HL-60 (cell line): Measurements from ENCODE around the gene TRA2B.
"Not testable (repeated sequence)": the region's sequence is repeated elsewhere in the genome, so short reads cannot be mapped to it uniquely, and the experiment has no call there.

Source experiments
- DNase-seq, 2 experiments: peaks; one replicate each; pipeline ENCODE4 v3.0.0-alpha.2; 2010 to 2020; ENCODE audit warnings: low read depth in 1 of 2, low spot score in 1 of 2
- H3K27ac ChIP-seq: fragments of 250-450 bp; sonication (Bioruptor Pico); replicated peaks from 2 replicates; pipeline ENCODE4 v1.5.1; 2020; ENCODE audit warnings: mild to moderate bottlenecking, moderate library complexity
- H3K27me3 ChIP-seq: fragments of 250-450 bp; sonication (Bioruptor Pico); 2 replicates; pipeline ENCODE4 v1.5.1; 2021; ENCODE audit warnings: mild to moderate bottlenecking, moderate library complexity; ENCODE audit not compliant: insufficient read depth, poor library complexity, severe bottlenecking
- H3K4me3 ChIP-seq: replicated peaks from 2 replicates; pipeline ENCODE4 v1.5.1; 2011; ENCODE audit warnings: mild to moderate bottlenecking, control low read depth, low read length; ENCODE audit not compliant: insufficient read depth
- GABPA ChIP-seq: IDR thresholded peaks from 2 replicates; pipeline ENCODE4 v1.6.1; 2012; ENCODE audit warnings: low read depth
- POLR2AphosphoS5 ChIP-seq: IDR thresholded peaks from 2 replicates; pipeline ENCODE4 v1.6.1; 2012; ENCODE audit warnings: low read depth
- SPI1 ChIP-seq: IDR thresholded peaks from 2 replicates; pipeline ENCODE4 v1.6.1; 2012; ENCODE audit warnings: low read depth, mild to moderate bottlenecking, borderline replicate concordance
- TF ChIP-seq, protein P1 (sequence below): IDR thresholded peaks from 2 replicates; pipeline ENCODE4 v1.6.1; 2012; ENCODE audit warnings: low read depth; ENCODE audit not compliant: insufficient replicate concordance
- TF ChIP-seq, protein P2 (sequence below): IDR thresholded peaks from one replicate; pipeline ENCODE4 v1.5.1; 2011; ENCODE audit warnings: low read length, control low read depth, inconsistent platforms; ENCODE audit not compliant: insufficient read depth

TRA2B gene

DNA sequence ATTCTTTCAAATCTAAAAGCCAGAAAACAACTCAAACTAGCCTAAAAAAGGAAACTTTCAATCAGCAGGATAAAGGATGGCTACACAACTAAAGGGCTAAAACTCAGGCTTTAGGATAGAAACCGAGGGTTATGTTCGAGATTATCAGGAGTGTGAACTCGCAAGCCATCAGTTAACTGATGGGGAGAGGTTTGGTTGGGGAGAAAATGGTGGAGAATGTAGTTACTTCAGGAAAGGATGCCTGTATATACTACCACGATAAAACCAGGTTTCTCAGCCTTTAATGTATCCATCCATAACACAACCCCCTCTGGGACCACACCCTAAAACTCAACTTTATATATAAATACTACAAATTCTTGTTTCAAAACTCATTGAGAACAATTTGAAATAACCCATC is 22.2 kb downstream of the TRA2B start:
- no peak for DNase-seq
- TF ChIP-seq, protein P1, sequence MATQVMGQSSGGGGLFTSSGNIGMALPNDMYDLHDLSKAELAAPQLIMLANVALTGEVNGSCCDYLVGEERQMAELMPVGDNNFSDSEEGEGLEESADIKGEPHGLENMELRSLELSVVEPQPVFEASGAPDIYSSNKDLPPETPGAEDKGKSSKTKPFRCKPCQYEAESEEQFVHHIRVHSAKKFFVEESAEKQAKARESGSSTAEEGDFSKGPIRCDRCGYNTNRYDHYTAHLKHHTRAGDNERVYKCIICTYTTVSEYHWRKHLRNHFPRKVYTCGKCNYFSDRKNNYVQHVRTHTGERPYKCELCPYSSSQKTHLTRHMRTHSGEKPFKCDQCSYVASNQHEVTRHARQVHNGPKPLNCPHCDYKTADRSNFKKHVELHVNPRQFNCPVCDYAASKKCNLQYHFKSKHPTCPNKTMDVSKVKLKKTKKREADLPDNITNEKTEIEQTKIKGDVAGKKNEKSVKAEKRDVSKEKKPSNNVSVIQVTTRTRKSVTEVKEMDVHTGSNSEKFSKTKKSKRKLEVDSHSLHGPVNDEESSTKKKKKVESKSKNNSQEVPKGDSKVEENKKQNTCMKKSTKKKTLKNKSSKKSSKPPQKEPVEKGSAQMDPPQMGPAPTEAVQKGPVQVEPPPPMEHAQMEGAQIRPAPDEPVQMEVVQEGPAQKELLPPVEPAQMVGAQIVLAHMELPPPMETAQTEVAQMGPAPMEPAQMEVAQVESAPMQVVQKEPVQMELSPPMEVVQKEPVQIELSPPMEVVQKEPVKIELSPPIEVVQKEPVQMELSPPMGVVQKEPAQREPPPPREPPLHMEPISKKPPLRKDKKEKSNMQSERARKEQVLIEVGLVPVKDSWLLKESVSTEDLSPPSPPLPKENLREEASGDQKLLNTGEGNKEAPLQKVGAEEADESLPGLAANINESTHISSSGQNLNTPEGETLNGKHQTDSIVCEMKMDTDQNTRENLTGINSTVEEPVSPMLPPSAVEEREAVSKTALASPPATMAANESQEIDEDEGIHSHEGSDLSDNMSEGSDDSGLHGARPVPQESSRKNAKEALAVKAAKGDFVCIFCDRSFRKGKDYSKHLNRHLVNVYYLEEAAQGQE: no peak
- TF ChIP-seq GABPA: no peak
- no peak for TF ChIP-seq SPI1
- TF ChIP-seq, protein P2, sequence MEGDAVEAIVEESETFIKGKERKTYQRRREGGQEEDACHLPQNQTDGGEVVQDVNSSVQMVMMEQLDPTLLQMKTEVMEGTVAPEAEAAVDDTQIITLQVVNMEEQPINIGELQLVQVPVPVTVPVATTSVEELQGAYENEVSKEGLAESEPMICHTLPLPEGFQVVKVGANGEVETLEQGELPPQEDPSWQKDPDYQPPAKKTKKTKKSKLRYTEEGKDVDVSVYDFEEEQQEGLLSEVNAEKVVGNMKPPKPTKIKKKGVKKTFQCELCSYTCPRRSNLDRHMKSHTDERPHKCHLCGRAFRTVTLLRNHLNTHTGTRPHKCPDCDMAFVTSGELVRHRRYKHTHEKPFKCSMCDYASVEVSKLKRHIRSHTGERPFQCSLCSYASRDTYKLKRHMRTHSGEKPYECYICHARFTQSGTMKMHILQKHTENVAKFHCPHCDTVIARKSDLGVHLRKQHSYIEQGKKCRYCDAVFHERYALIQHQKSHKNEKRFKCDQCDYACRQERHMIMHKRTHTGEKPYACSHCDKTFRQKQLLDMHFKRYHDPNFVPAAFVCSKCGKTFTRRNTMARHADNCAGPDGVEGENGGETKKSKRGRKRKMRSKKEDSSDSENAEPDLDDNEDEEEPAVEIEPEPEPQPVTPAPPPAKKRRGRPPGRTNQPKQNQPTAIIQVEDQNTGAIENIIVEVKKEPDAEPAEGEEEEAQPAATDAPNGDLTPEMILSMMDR: no peak
- no peak for TF ChIP-seq POLR2AphosphoS5
- no peak overlapping the region for H3K27ac ChIP-seq
- H3K27me3 ChIP-seq: no peaks in the 10 kb centered on the region
- H3K4me3 ChIP-seq: no peak overlapping the region

DNA sequence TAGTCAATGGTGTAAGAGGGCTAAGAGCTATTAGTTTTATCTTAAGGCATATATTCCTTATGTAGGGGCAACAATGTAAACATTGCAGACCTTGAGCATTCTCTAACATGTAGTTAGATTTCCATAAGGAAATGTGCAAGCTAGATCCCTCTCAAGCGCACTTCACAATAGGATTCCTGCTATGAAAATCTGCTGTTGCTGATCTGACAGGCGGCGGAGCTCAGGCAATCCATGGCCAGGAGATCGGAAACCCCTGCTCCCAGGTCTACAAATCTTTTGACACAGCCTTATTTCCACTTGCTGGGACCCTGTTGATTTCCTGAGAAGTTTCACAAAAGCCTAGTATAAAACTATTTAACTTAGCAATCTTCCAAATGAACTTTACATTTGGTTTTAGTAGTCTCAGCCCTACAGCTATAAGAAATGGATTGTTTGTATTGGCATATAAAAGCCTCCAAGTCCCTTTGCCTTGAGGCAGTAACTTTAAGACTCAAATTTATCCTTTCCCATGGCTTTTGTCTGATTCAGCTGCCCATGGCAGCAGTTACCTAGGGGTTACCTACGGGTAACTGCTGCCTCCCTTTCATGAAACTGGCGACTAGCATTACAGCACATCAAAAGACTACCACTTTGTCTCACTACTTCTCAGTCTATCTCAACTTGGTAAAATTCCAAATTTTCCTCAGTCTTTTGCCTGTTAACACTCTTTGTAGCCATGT is 22.7 kb downstream of the TRA2B start:
- H3K27ac ChIP-seq: no peak overlapping the region
- H3K4me3 ChIP-seq: no peak overlapping the region
- no peaks in the 10 kb centered on the region for H3K27me3 ChIP-seq
- TF ChIP-seq POLR2AphosphoS5: peak; percentile 42; the same call in 1 of the 2 replicates
- no peak for TF ChIP-seq GABPA
- no peak for TF ChIP-seq SPI1
- no peak for DNase-seq

DNA sequence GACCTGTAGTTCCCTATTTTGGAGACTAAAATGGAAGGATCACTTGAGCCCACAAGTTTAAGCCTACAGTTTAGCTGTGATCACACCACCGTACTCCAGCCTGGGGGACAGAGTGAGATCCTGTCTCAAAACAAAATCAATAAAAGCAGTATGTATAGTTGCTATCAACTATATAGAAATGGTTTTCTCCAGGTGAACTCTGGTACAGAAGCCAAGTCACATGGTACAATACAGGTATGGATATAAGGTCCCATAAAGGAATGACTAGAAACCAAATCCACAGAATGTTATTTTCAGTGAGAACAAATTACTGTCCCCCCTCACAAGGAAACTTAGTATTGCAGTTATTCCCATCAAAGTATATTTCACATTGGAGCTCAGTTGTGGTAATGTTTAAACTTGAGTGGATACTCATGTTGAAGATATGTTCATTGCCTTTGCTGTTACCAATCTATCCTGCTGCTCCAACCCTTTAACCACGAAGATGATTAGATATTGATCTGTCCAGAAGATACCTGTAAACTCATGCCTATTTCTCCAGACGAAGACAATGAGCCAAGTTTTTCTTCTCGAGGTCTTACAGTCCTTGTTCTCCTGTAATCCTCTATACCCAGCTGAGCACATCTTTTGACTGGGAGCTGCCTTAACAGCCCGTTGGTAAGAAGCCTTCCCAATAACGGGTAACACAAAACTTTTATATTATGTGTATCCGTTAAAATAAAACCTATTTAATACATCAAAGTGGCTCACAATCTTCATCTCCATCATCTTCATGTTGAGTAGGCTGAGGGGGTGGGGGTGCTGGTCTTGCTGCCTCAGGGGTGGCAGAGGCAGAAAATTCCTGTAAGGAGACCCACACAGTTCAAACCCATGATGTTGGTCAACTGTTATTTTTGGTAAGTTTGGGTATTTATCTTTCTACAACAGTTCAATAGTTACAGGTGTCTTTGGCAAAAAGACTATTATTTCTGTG is 24.6 kb downstream of the TRA2B start:
- peak; percentile 63; the same call in 1 of the 2 replicates for TF ChIP-seq POLR2AphosphoS5
- no peak for TF ChIP-seq SPI1
- no peak for DNase-seq
- H3K27ac ChIP-seq: no peak overlapping the region
- H3K27me3 ChIP-seq: no peaks in the 10 kb centered on the region
- H3K4me3 ChIP-seq: no peak overlapping the region

DNA sequence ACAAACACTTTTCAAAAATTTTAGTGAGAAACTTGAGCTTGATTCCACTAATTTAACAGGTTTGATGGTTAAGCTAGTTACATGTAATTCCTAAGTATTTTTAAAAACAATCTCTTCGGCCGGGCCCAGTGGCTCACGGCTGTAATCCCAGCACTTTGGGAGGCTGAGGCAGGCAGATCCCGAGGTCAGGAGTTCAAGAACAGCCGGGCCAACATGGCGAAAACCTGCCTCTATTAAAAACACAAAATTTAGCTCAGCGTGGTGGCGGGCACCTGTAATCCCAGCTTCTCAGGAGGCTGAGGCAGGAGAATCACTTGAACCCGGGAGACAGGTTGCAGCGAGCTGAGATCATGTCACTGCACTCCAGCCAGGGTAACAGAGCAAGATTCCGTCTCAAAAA is 25.3 kb downstream of the TRA2B start:
- H3K4me3 ChIP-seq: no peak overlapping the region
- DNase-seq: no peak
- TF ChIP-seq, protein P1: no peak
- TF ChIP-seq, protein P2: no peak
- TF ChIP-seq SPI1: no peak
- no peak for TF ChIP-seq GABPA
- no peak overlapping the region for H3K27ac ChIP-seq
- H3K27me3 ChIP-seq: no peaks in the 10 kb centered on the region

DNA sequence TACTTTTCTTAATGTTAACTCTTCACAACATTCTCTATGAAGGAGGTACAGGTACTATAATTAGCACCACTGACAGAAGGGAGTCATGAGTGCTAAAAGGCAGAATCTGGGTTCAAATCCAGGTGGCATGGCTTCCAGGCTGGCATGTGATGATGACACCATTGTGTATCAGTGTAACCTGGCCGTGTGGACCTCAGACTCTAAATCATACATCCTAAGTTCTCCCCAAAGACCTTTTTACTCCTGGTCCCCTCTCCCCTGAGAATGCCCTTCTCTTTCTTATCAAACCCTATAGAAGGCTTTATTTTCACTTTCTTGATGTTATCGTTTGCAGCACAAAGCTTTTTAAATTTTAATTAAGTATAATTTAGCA is 26.8 kb downstream of the TRA2B start:
- not testable (repeated sequence) for H3K27ac ChIP-seq, H3K27me3 ChIP-seq, H3K4me3 ChIP-seq, DNase-seq

DNA sequence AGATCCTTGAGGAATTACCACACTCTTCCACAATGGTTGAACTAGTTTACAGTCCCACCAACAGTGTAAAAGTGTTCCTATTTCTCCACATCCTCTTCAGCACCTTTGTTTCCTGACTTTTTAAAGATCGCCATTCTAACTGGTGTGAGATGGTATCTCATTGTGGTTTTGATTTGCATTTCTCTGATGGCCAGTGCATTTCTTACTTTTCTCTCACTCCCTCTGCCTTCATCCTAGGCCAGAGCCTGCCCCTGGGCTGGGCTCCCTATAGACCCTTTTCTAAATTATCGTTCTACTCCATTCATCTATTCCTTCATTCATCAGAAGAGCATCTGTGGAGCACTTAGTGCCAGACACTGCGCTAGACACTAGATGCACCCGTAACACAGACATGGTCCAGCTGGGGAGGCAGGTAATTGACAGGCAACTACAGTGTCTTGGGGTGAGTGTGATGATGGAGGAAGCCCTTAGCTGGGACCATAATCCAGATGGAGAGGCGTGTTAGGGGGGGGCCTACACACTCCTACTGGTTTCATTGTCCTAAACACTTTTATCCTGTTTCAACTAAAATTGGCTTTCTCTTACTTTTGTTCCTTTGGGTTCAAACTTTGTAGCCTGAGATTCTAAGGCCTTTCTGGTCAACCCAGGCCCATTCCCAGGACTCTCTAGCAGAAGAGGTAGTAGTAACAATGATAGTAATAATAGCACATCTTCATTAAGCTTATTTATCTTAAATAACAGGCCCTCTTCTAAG is 27.3 kb downstream of the TRA2B start:
- H3K27ac ChIP-seq, H3K4me3 ChIP-seq, H3K27me3 ChIP-seq: not testable (repeated sequence)

DNA sequence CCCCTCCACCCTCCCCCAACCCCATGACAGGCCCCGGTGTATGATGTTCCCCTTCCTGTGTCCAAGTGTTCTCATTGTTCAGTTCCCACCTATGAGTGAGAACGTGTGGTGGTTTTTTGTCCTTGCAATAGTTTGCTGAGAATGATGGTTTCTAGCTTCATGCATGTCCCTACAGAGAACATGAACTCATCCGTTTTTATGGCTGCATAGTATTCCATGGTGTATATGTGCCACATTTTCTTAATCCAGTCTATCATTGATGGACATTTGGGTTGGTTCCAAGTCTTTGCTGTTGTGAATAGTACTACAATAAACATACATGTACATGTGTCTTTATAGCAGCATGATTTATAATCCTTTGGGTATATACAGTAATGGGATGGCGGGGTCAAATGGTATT is 27.9 kb downstream of the TRA2B start:
- DNase-seq, H3K27ac ChIP-seq, H3K4me3 ChIP-seq, H3K27me3 ChIP-seq: not testable (repeated sequence)

More for the DNA sequence above, 27.3 kb downstream of the TRA2B start:
- DNase-seq: not testable (repeated sequence)
